Astrocyte (in vitro differentiated cells and primary cell): Measurements from ENCODE around the gene C6orf136. TPM values are rescaled to one million over a fixed set of nuclear protein-coding genes. Genes with fewer than 3 reads are reported as not detected.

Experiments
- DNase-seq: peaks from one replicate; pipeline ENCODE4 v3.0.0-alpha.2; 2010; ENCODE audit warnings: low read depth
- FAIRE-seq: peaks from 2 replicates; lab custom pipeline; 2011; peaks lifted over from hg19 to GRCh38; lab: Jason Lieb, UNC
- H2AFZ ChIP-seq: 2 replicates; pipeline ENCODE4 v1.6.0; 2012; ENCODE audit warnings: low read depth, low read length, inconsistent platforms
- H3K27ac ChIP-seq: 2 replicates; pipeline ENCODE4 v1.5.1; 2011; ENCODE audit warnings: low read depth, low read length, inconsistent platforms
- H3K27me3 ChIP-seq: 2 replicates; pipeline ENCODE4 v1.6.0; 2011; ENCODE audit warnings: low read length, inconsistent platforms; ENCODE audit not compliant: insufficient read depth
- H3K36me3 ChIP-seq: 2 replicates; pipeline ENCODE4 v1.5.1; 2011; ENCODE audit warnings: low read length, inconsistent platforms; ENCODE audit not compliant: insufficient read depth
- H3K4me1 ChIP-seq: 2 replicates; pipeline ENCODE4 v1.5.1; 2011; ENCODE audit warnings: low read length, inconsistent platforms; ENCODE audit not compliant: insufficient read depth
- H3K4me2 ChIP-seq: 2 replicates; pipeline ENCODE4 v1.6.0; 2012; ENCODE audit warnings: low read length, inconsistent platforms
- H3K4me3 ChIP-seq: 2 replicates; pipeline ENCODE4 v1.5.1; 2011; ENCODE audit warnings: low read depth, mild to moderate bottlenecking, low read length, inconsistent platforms; ENCODE audit not compliant: insufficient read depth
- H3K79me2 ChIP-seq: 2 replicates; pipeline ENCODE4 v1.6.0; 2012; ENCODE audit warnings: mild to moderate bottlenecking, low read length, inconsistent platforms; ENCODE audit not compliant: insufficient read depth
- H3K9ac ChIP-seq: 2 replicates; pipeline ENCODE4 v1.6.0; 2012; ENCODE audit warnings: mild to moderate bottlenecking, low read length, inconsistent platforms
- H3K9me3 ChIP-seq: 2 replicates; pipeline ENCODE4 v1.5.1; 2012; ENCODE audit warnings: low read depth, mild to moderate bottlenecking, low read length, inconsistent platforms; ENCODE audit not compliant: insufficient read depth
- H4K20me1 ChIP-seq: 2 replicates; pipeline ENCODE4 v1.6.0; 2012; ENCODE audit warnings: low read length, inconsistent platforms; ENCODE audit not compliant: insufficient read depth
- H3K27ac Mint-ChIP-seq: one replicate; pipeline ENCODE4 v1.8.0; 2021; ENCODE audit warnings: mild to moderate bottlenecking, mixed read lengths; ENCODE audit not compliant: unreplicated experiment
- H3K27me3 Mint-ChIP-seq: one replicate; pipeline ENCODE4 v1.8.0; 2021; ENCODE audit warnings: low read depth, mixed read lengths; ENCODE audit not compliant: unreplicated experiment
- H3K36me3 Mint-ChIP-seq: one replicate; pipeline ENCODE4 v1.8.0; 2021; ENCODE audit warnings: low read depth, mixed read lengths; ENCODE audit not compliant: unreplicated experiment
- H3K4me1 Mint-ChIP-seq: one replicate; pipeline ENCODE4 v1.8.0; 2021; ENCODE audit warnings: low read depth, mixed read lengths; ENCODE audit not compliant: unreplicated experiment
- H3K4me3 Mint-ChIP-seq: one replicate; pipeline ENCODE4 v1.8.0; 2021; ENCODE audit warnings: mild to moderate bottlenecking, moderate library complexity, mixed read lengths; ENCODE audit not compliant: unreplicated experiment
- H3K9me3 Mint-ChIP-seq: one replicate; pipeline ENCODE4 v1.8.0; 2021; ENCODE audit warnings: mild to moderate bottlenecking, mixed read lengths; ENCODE audit not compliant: unreplicated experiment
- CTCF ChIP-seq: IDR thresholded peaks from 2 replicates; pipeline ENCODE4 v1.5.1; 2011; ENCODE audit warnings: low read depth, mild to moderate bottlenecking, inconsistent platforms, low read length, moderate library complexity; ENCODE audit not compliant: insufficient read depth
- EZH2 ChIP-seq: IDR thresholded peaks from 2 replicates; pipeline ENCODE4 v1.6.1; 2012; ENCODE audit warnings: mild to moderate bottlenecking, low read length, inconsistent platforms; ENCODE audit not compliant: insufficient read depth
- total RNA-seq: library from RNA; stranded (reverse); gene quantifications from 2 replicates; pipeline ENCODE4 v1.2.1, GENCODE V29; 2021

The C6orf136 gene
- total RNA-seq, 1 donor from 2014 or later = 12.7 TPM

DNA sequence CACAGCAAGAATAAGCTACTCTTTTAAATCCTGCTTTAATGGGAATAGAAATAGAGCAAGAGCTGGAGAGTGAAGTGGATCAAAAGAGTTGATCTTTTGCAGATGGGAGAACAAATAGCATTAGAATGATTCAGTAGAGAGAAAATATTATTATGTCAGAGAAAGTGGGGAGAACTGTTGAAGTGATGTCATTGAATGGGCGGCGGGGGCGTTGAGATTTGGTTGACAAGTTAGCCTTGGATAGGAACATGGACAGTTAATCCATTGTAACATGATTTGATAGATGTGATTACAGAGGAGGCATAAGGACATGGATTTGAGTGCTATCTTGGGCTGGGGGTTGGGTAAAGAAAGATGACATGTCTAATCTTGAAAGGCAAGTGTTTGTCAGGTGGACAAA lies 11.1 kb upstream of the C6orf136 start:
- no peak overlapping the region for H2AFZ ChIP-seq
- H3K27ac Mint-ChIP-seq = no peak overlapping the region

DNA sequence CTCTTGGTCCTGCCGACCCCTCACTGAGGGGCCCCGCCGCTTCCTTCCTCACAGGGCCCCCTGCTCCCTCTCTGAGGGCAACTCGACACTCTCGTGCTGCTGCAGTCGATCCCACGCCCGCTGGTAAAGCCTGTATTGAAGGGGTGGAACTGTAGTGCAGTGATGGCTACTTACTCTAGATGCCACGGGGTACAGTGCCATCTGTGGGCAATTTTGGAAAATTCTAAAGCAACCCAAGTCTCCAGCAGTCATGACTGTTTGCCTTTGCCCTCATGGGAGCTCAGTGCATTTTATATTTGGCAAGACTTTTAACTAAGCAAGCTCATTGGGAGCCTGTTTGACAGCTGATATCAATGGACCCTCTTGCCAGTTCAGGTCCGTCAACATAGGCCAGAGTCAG lies 6.5 kb upstream of the C6orf136 start:
- Mint-ChIP-seq H3K27me3 (no peaks in the 10 kb centered on the region), H3K4me1 (no peaks in the 10 kb centered on the region), H3K36me3 (peaks cover 27% of the 10 kb centered on the region), H3K9me3 (no peaks in the 10 kb centered on the region), H3K27ac (no peak overlapping the region), H3K4me3 (no peak overlapping the region)
- peaks cover 3% of the 10 kb centered on the region for H4K20me1 ChIP-seq
- no peak for FAIRE-seq
- H3K27ac ChIP-seq = no peak overlapping the region
- H3K9me3 ChIP-seq = no peaks in the 10 kb centered on the region
- H3K27me3 ChIP-seq = no peaks in the 10 kb centered on the region
- DNase-seq = no peak
- no peaks in the 10 kb centered on the region for H3K79me2 ChIP-seq
- no peak overlapping the region for H3K4me2 ChIP-seq
- no peak overlapping the region for H3K4me3 ChIP-seq
- H3K4me1 ChIP-seq = no peaks in the 10 kb centered on the region
- no peak overlapping the region for H2AFZ ChIP-seq
- TF ChIP-seq CTCF (no peak), EZH2 (no peak)
- no peak overlapping the region for H3K9ac ChIP-seq
- peaks cover 19% of the 10 kb centered on the region for H3K36me3 ChIP-seq

More for the DNA sequence above, 11.1 kb upstream of the C6orf136 start:
- no peak overlapping the region for H3K9ac ChIP-seq
- H3K9me3 ChIP-seq = no peaks in the 10 kb centered on the region
- Mint-ChIP-seq H3K4me1 (peaks cover 6% of the 10 kb centered on the region), H3K4me3 (no peak overlapping the region), H3K27me3 (no peaks in the 10 kb centered on the region), H3K9me3 (peaks cover 2% of the 10 kb centered on the region), H3K36me3 (peaks cover 18% of the 10 kb centered on the region)
- no peaks in the 10 kb centered on the region for H3K79me2 ChIP-seq
- FAIRE-seq (no peak), DNase-seq (no peak)
- H3K36me3 ChIP-seq = peaks cover 17% of the 10 kb centered on the region
- no peaks in the 10 kb centered on the region for H3K27me3 ChIP-seq
- no peak for TF ChIP-seq EZH2
- no peak overlapping the region for H3K27ac ChIP-seq
- H3K4me3 ChIP-seq = no peak overlapping the region
- H3K4me1 ChIP-seq = peaks cover 3% of the 10 kb centered on the region
- peaks cover 3% of the 10 kb centered on the region for H4K20me1 ChIP-seq
- no peak overlapping the region for H3K4me2 ChIP-seq

DNA sequence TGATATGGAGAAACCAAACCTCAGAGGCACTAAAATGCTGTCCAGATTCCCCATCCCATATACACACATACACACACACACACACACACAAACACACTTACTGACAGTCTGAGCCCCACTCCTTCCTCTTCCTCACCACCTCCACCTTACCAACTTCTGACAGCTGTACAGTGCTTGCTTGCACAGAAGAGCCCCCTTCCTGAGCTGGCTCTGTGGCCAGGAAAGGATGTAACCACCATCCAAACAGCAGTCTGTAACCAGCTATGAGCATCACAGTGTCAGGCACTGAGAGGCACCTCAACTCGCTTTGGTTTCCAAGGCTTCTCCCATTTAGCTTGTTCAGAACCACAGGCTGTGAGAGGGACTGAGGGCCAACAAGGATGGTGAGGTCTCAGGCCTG lies 5.9 kb upstream of the C6orf136 start:
- Histone ChIP-seq H2AFZ (no peak overlapping the region), H3K9ac (no peak overlapping the region), H3K4me1 (no peaks in the 10 kb centered on the region), H4K20me1 (peaks cover under 1% of the 10 kb centered on the region), H3K9me3 (no peaks in the 10 kb centered on the region), H3K36me3 (peaks cover 19% of the 10 kb centered on the region), H3K27me3 (no peaks in the 10 kb centered on the region), H3K79me2 (peaks cover 2% of the 10 kb centered on the region), H3K4me2 (no peak overlapping the region), H3K27ac (no peak overlapping the region), H3K4me3 (no peak overlapping the region)
- FAIRE-seq (no peak), DNase-seq (no peak)
- H3K27me3 Mint-ChIP-seq = no peaks in the 10 kb centered on the region
- H3K9me3 Mint-ChIP-seq = no peaks in the 10 kb centered on the region
- H3K4me3 Mint-ChIP-seq = no peak overlapping the region
- no peak overlapping the region for H3K27ac Mint-ChIP-seq
- peaks cover 2% of the 10 kb centered on the region for H3K4me1 Mint-ChIP-seq
- TF ChIP-seq CTCF = no peak
- H3K36me3 Mint-ChIP-seq = peaks cover 23% of the 10 kb centered on the region
